AML-193 (cell line): ENCODE measurements around the gene DOCK11.
"Not testable (repeated sequence)": the region's sequence is repeated elsewhere in the genome, so short reads cannot be mapped to it uniquely, and the experiment has no call there.

Experiments
- DNase-seq, 2 experiments: peaks; one replicate each; lab custom pipeline; 2025; lab: John Stamatoyannopoulos, UW

Gene DOCK11

DNA sequence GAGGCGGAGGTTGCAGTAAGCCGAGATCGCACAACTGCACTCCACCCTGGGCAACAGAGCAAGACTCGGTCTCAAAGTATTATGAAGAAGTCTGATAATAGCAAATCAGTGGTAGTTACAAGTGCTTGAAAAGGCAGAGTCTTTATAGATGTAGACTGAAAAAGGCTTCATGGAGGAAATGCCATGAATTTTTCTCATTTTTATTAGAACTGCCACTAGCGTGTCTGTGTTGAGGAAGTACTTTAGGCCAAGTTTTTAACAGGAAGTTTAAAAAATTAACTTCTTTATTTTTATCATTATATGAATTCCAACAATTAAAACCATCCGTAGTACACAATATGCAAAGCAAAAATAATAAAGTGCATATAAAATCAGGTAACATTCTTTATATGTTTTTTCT lies 199.0 kb downstream of the DOCK11 start:
- peak in 1 of 2 experiments; percentile 3 for DNase-seq

- peak; percentile 27 to 59 for DNase-seq
Measured at GRCh38 chrX:118698516-118699170, 203.0 kb downstream of the DOCK11 start.

GRCh38 chrX:118702741-118703140 lies 207.1 kb downstream of the DOCK11 start:
- no peak for DNase-seq

- no peak for DNase-seq
Measured at GRCh38 chrX:118706681-118707080, 211.1 kb downstream of the DOCK11 start.

GRCh38 chrX:118714521-118714920 lies 218.9 kb downstream of the DOCK11 start:
- DNase-seq, result no peak

GRCh38 chrX:118715917-118716316 lies 220.3 kb downstream of the DOCK11 start:
- DNase-seq, result not testable (repeated sequence)

DNA sequence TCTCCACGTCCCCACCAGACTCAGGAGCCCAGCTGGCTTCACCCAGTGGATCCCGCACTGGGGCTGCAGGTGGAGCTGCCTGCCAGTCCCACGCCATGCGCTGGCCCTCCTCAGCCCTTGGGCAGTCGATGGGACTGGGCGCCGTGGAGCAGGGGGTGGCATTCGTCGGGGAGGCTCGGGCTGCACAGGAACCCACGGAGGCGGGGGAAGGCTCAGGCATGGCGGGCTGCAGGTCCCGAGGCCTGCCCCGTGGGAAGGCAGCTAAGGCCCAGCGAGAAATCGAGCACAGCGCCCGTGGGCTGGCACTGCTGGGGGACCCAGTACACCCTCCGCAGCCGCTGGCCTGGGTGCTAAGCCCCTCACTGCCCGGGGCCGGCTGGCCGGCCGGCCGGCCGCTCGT lies 221.2 kb downstream of the DOCK11 start:
- DNase-seq, result not testable (repeated sequence)

- DNase-seq, result peak; percentile 46 to 58
Measured at GRCh38 chrX:118717678-118718391, 222.2 kb downstream of the DOCK11 start.

DNA sequence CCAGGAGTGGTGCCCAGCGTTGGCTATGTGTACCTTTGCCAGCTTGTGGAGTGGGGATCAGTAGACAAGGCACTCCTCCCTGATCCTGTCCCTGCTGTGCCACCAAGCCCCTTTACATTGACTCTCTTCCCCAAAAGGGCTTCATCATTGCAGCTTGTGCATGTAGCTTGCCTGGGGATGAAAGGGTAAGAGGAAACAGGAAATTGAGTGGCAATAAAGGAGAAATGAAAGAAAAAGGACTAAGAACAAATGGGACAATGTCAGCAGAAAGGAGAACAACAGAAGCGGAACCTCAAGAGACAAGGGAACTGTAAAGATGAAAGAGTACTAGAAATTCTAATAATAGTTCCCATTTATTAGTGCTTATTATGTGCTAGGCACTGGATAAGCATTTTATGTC lies 223.1 kb downstream of the DOCK11 start:
- peak; percentile 63 to 73 for DNase-seq

DNA sequence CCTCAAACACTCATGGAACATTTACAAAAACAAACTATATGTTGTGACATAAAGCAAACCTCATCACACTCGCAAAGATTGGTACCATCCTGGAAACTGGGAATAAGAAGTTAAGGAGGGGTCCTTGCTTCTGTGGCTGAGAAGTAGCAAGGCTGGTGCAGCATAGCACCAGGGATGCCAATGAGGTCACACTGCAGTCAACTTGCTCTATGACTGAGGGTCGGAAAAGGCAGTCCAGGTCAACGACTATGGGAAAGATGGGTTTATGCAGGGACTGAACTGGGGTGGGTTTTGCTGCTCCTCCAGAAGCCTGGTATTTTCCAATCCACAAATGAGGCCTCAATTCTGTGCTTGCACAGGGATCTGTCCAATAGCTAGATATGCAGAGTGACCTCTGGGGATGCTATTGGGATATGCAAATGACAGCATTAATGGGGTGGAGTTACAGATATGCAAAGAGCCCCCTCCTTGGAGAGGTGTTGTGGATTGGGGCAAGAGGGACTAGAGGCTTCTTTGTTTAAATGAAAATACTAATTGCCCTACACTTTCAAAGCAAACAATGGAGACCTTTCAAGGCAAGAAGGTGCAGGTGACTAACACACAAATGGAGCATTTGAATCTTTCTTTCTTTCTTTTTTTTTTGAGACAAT lies 224.6 kb downstream of the DOCK11 start:
- no peak for DNase-seq

- no peak for DNase-seq
Measured at GRCh38 chrX:118723376-118723775, 227.8 kb downstream of the DOCK11 start.

DNA sequence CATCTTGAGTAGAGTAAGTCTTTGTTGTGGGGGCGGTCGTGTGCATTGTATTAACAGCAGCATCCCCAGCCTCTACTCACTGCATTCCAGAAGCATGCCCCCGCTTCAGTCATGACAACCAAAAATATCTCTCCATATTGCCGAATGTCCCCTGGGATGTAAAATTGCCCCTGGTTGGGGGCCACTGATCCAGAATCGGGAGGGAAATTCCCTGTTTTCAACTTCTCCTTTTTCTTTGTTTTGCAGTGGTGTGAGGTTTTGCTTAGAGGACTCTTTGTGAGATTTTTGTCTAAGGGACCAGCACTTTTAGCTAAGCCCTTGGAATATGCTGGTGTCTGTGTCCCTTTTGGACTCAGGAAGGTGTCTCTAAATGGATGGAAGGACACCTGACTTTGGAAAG lies 228.8 kb downstream of the DOCK11 start:
- peak in 1 of 2 experiments; percentile 3 for DNase-seq

GRCh38 chrX:118724775-118725174 lies 229.2 kb downstream of the DOCK11 start:
- no peak for DNase-seq

DNA sequence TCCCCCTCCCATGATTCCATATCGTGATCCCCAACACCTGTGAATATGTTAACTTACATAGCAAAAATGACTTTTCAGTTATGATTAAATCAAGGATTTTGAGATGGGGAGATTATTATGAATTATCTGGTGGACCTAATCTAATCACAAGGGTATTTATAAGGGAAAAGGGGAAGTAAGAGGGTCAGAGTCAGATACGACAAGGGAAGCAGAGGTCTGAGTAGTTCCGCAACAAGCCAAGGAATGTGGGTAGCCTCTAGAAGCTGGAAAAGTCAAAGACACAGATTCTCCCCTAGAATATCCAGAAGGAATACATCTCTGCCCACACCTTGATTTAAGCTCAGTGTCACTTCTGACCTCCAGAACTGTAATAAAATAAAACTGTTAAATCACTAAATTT lies 230.8 kb downstream of the DOCK11 start:
- DNase-seq, result no peak

DNA sequence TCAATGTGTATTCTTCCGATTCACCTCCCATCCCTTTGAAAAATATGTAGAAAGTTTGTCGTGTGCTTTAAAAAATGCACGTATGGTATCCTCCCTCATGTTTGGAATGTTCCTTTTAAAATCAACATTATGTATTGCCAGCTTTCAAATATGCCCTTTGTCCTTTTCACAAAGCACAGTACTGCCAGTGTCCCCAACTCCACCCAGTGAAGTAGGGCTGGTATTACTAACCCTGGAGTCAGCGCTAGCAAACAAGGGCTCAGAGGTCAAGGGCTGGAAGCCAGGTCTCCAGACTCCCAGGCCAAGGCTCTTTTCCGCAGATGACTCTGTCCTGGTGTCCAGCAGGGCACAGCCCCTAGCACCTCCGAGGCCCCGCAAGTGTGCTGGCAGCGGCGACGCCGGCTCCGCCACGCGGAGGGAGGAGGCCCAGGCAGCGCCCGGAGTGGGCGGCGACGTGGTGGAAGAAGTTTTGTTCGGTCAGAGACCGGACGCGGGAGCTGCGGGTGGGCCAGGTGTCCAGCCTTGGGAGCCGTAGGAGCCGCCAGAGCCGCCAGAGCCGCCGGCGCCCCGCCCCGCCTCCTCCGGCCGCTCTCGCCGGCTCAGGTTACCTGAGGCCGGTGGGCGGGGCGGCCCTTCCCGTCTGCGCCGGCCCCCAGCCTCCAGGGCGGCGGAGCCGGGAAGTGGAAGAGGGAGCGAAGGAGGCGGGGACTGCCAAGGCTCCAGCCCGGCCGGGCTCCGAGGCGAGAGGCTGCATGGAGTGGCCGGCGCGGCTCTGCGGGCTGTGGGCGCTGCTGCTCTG lies 231.5 kb downstream of the DOCK11 start, which contains the start of gene IL13RA1:
IL13RA1 (plus strand) TSS at position 720 of the 799 bp plus-strand sequence; CDS start at position 753, 33 bp downstream.
- no peak for DNase-seq

GRCh38 chrX:118727686-118728339 lies 232.2 kb downstream of the DOCK11 start:
- DNase-seq, result no peak

- DNase-seq, result no peak
Measured at GRCh38 chrX:118729042-118729652, 233.5 kb downstream of the DOCK11 start.

DNA sequence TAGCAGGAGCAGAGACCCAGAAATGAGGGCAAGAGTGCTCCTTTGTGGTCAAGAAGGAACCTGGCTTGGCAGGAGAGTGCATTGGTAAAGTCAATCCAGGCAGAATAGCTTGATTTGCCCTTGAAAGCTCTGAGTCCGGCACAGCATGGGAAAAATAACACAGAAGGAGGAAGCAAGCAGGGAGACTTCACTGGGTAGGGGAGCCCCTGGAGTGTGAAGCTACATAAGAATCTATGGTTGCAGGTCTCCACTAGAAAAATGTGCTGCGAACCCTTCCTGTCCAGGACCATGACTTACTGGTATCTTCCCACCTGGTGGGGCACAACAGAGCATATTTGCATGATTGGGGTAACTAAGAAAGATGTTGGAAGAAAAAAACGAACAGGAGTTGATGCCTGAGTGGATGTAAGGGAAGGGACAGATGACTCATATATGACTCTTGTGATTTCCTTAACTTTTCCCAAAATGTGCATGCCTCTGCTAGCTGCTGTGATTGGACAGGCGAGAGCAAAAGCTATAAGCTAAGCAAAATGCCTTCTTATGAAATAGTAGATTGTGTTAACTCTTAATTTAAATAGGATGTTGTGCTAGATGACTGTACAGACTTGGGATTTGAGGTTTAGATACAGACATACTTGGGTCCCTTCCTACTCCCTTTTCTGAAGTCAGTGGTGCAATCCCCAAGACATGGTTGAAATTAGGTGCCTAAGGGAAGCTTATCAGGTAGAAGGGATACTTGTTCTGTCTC lies 235.1 kb downstream of the DOCK11 start:
- DNase-seq, result no peak

DNA sequence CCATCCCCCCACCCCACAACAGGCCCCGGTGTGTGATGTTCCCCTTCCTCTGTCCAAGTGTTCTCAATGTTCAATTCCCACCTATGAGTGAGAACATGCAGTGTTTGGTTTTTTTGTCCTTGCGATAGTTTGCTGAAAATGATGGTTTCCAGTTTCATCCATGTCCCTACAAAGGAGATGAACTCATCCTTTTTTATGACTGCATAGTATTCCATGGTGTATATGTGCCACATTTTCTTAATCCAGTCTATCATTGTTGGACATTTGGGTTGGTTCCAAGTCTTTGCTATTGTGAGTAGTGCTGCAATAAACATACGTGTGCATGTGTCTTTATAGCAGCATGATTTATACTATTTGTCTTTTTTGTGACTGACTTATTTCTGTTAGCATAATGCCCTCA lies 236.9 kb downstream of the DOCK11 start:
- DNase-seq, result not testable (repeated sequence)

DNA sequence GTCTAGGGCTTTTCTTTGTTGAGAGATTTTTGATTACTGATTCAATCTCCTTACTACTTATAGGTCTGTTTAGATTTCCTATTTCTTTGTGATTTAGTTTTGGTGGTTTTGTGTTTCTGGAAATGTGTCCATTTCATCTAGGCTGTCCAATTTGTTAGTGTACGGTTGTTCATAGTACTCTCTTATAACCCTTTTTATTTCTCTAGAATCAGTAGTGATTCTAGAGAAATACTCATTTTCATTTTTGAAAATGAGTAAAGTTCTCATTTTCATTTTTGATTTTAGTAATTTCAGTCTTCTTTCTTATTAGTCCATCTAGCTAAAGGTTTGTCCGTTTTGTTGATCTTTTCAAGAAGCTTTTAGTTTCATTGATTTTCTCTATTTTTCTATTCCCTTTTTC lies 239.3 kb downstream of the DOCK11 start:
- no peak for DNase-seq
